Keratinocyte (primary cell): Measurements from ENCODE around the gene TLE1.

Experiments used
- CTCF ChIP-seq, 3 experiments: IDR thresholded peaks in 1 of 3; conservative IDR thresholded peaks in 1 of 3; optimal IDR thresholded peaks in 1 of 3; 2 replicates in 2 of 3; 3 replicates in 1 of 3; pipeline versions ENCODE3 to v1.5.1; 2011; ENCODE audit warnings: low read length in 3 of 3, mild to moderate bottlenecking in 3 of 3, moderate library complexity in 2 of 3, control low read depth in 1 of 3, inconsistent platforms in 1 of 3; ENCODE audit not compliant: insufficient read depth in 2 of 3; ENCODE audit errors: extremely low read depth in 1 of 3
- EZH2 ChIP-seq: IDR thresholded peaks from one replicate; pipeline ENCODE4 v1.6.1; 2012; ENCODE audit warnings: inconsistent platforms, mild to moderate bottlenecking, low read length, moderate library complexity

- TF ChIP-seq CTCF (optimal IDR thresholded peaks at IDR 0.05 in 1 of 3, IDR thresholded peaks at IDR 0.05 in 1 of 3, conservative IDR thresholded peaks at IDR 0.05 in 1 of 3; ENCODE audit: extremely low read depth in 1 of 3, insufficient read depth in 2 of 3, low read length in 3 of 3), result peak in 1 of 3 experiments; percentile 5
- TF ChIP-seq EZH2, result no peak
Measured at GRCh38 chr9:81689343-81690175, at the start of gene TLE1.
